GM12873 (cell line): ENCODE data around the gene GABRB3.

Experiments used
- CTCF ChIP-seq: IDR thresholded peaks from 2 replicates; pipeline ENCODE4 v1.5.1; 2012; ENCODE audit warnings: low read depth, mild to moderate bottlenecking, moderate library complexity, low read length, control low read depth; ENCODE audit not compliant: insufficient read depth; ENCODE audit errors: missing control alignments

Gene GABRB3

GRCh38 chr15:26731965-26732364 is 40.9 kb downstream of the GABRB3 start:
- no peak for TF ChIP-seq CTCF

- TF ChIP-seq CTCF: no peak
Measured at GRCh38 chr15:26729581-26729980, 43.3 kb downstream of the GABRB3 start.

- no peak for TF ChIP-seq CTCF
Measured at GRCh38 chr15:26729030-26729429, 43.8 kb downstream of the GABRB3 start.

- TF ChIP-seq CTCF: no peak
Measured at GRCh38 chr15:26724381-26725150, 48.3 kb downstream of the GABRB3 start.

GRCh38 chr15:26722621-26723160 is 50.2 kb downstream of the GABRB3 start:
- no peak for TF ChIP-seq CTCF

GRCh38 chr15:26721232-26721967 is 51.5 kb downstream of the GABRB3 start:
- no peak for TF ChIP-seq CTCF

GRCh38 chr15:26720546-26720945 is 52.3 kb downstream of the GABRB3 start:
- no peak for TF ChIP-seq CTCF
